Measurements from ENCODE around the gene SLC26A6. TPM values are rescaled to one million over a fixed set of nuclear protein-coding genes. Genes with fewer than 3 reads are reported as not detected.

Gene SLC26A6
- total and polyA plus RNA-seq, 4 donors: 4.4 to 13.1 (median 6.3) TPM

- no peak for DNase-seq (ENCODE audit: low spot score)
- H3K4me1 ChIP-seq (ENCODE audit: control insufficient read depth in 4 of 4, insufficient read depth in 4 of 4, low read length in 3 of 4): no peaks in the 10 kb centered on the region
- WGBS: 95% methylated on average over 12 of the region's 12 CpGs
- TF ChIP-seq NR2F2 (IDR thresholded peaks at IDR 0.05) (no peak), ATF3 (IDR thresholded peaks at IDR 0.05) (no peak), EGR1 (IDR thresholded peaks at IDR 0.05; ENCODE audit: low read depth in 2 of 2) (no peak), ZBTB33 (IDR thresholded peaks at IDR 0.05) (no peak), YY1 (IDR thresholded peaks at IDR 0.05) (no peak), REST (IDR thresholded peaks at IDR 0.05) (no peak), RAD21 (IDR thresholded peaks at IDR 0.05) (no peak), HNF4A (conservative IDR thresholded peaks at IDR 0.05) (no peak), TAF1 (conservative IDR thresholded peaks at IDR 0.05) (no peak), MAX (IDR thresholded peaks at IDR 0.05) (no peak), FOXA2 (IDR thresholded peaks at IDR 0.05) (no peak), FOXA1 (IDR thresholded peaks at IDR 0.05) (no peak), RXRA (IDR thresholded peaks at IDR 0.05) (no peak), CTCF (IDR thresholded peaks at IDR 0.05; ENCODE audit: low read depth, low read length, missing input control) (no peak), HNF4G (IDR thresholded peaks at IDR 0.05) (no peak), JUND (IDR thresholded peaks at IDR 0.05) (no peak), GABPA (IDR thresholded peaks at IDR 0.05 in 1 of 2, conservative IDR thresholded peaks at IDR 0.05 in 1 of 2) (no peak)
- H3K27ac ChIP-seq (ENCODE audit: low read depth in 1 of 2, low read length in 2 of 2): no peak overlapping the region
- no peak overlapping the region for H3K4me3 ChIP-seq (ENCODE audit: low read depth in 1 of 3, low read length in 3 of 3)
- no peaks in the 10 kb centered on the region for H3K9me3 ChIP-seq (ENCODE audit: control insufficient read depth in 4 of 4, low read length in 3 of 4)
- no peaks in the 10 kb centered on the region for H3K36me3 ChIP-seq (ENCODE audit: control insufficient read depth in 4 of 4, insufficient read depth in 3 of 4, low read depth in 1 of 4, low read length in 3 of 4)
- no peaks in the 10 kb centered on the region for H3K27me3 ChIP-seq (ENCODE audit: control insufficient read depth in 4 of 4, insufficient read depth in 4 of 4, low read length in 3 of 4)
- H3K9ac ChIP-seq (ENCODE audit: low read depth in 1 of 2, low read length in 2 of 2): no peak overlapping the region
Measured at GRCh38 chr3:48642605-48643004, 7.3 kb upstream of the SLC26A6 start.

- Histone ChIP-seq H3K9me3 (ENCODE audit: control insufficient read depth in 4 of 4, low read length in 3 of 4) (no peaks in the 10 kb centered on the region), H3K9ac (ENCODE audit: low read depth in 1 of 2, low read length in 2 of 2) (no peak overlapping the region), H3K4me1 (ENCODE audit: control insufficient read depth in 4 of 4, insufficient read depth in 4 of 4, low read length in 3 of 4) (peaks cover 0 to 3% (median 0%) of the 10 kb centered on the region in 4 donors), H3K4me3 (ENCODE audit: low read depth in 1 of 3, low read length in 3 of 3) (no peak overlapping the region), H3K27me3 (ENCODE audit: control insufficient read depth in 4 of 4, insufficient read depth in 4 of 4, low read length in 3 of 4) (no peaks in the 10 kb centered on the region), H3K27ac (ENCODE audit: low read depth in 1 of 2, low read length in 2 of 2) (no peak overlapping the region), H3K36me3 (ENCODE audit: control insufficient read depth in 4 of 4, insufficient read depth in 3 of 4, low read depth in 1 of 4, low read length in 3 of 4) (no peaks in the 10 kb centered on the region)
- DNase-seq (ENCODE audit: low spot score): no peak
- TF ChIP-seq JUND (IDR thresholded peaks at IDR 0.05): no peak
- 87% methylated on average over 3 of the region's 3 CpGs for whole genome bisulfite sequencing
Measured at GRCh38 chr3:48641396-48641795, 6.1 kb upstream of the SLC26A6 start.
